H1 (cell line): ENCODE data around the gene MORF4L1. TPM values are rescaled to one million over a fixed set of nuclear protein-coding genes. Genes with fewer than 3 reads are reported as not detected.

ENCODE experiments used
- CREB1 ChIP-seq: IDR thresholded peaks from 2 replicates; pipeline ENCODE4 v1.6.1; 2012; ENCODE audit warnings: inconsistent platforms
- CTCF ChIP-seq, 3 experiments: IDR thresholded peaks; 1 replicate in 2 of 3; 2 replicates in 1 of 3; pipeline versions ENCODE4 v1.5.1 to v1.6.1; 2011; ENCODE audit warnings: low read length in 3 of 3, mild to moderate bottlenecking in 3 of 3, inconsistent platforms in 2 of 3, low read depth in 1 of 3, moderate library complexity in 1 of 3; ENCODE audit not compliant: insufficient read depth in 1 of 3; ENCODE audit errors: control extremely low read depth in 1 of 3
- KDM4A ChIP-seq: IDR thresholded peaks from one replicate; pipeline ENCODE4 v1.7.1; 2012; ENCODE audit warnings: low read depth, mild to moderate bottlenecking, moderate library complexity, low read length, inconsistent platforms; ENCODE audit not compliant: severe bottlenecking
- POLR2AphosphoS5 ChIP-seq: IDR thresholded peaks from 2 replicates; pipeline ENCODE4 v1.6.1; 2011; ENCODE audit warnings: low read depth, low read length
- TBP ChIP-seq: IDR thresholded peaks from 2 replicates; pipeline ENCODE4 v1.6.1; 2011; ENCODE audit warnings: low read depth, low read length, improper control_type of control experiment
- TCF12 ChIP-seq: IDR thresholded peaks from 2 replicates; pipeline ENCODE4 v1.6.1; 2011; ENCODE audit warnings: low read depth, mild to moderate bottlenecking, low read length
- YY1 ChIP-seq: IDR thresholded peaks from 2 replicates; pipeline ENCODE4 v1.6.1; 2011; ENCODE audit warnings: low read depth, mild to moderate bottlenecking, low read length
- polyA plus RNA-seq, 7 experiments: library from polyadenylated mRNA; depleted of rRNA in 3 of 7; stranded (reverse) in 5 of 7; unstranded in 2 of 7; fragments of >200 nt in 5 of 7; fragments of 200-250 nt in 2 of 7; gene quantifications; 1 replicate in 5 of 7; 2 replicates in 1 of 7; 4 replicates in 1 of 7; pipeline versions ENCODE4 v1.2.1 to v1.2.3, GENCODE V29; 2011 to 2013; ENCODE audit warnings: missing spikeins in 2 of 7, mixed read lengths in 2 of 7
- total RNA-seq: library from RNA; stranded (reverse); fragmentation: NEBNext Ultra II Directional; extraction: Animal tissue kit (Norgen Biotek cat#: 25700); gene quantifications from 2 replicates; pipeline ENCODE4 v1.2.1, GENCODE V29; 2021

The MORF4L1 gene
- total and polyA plus RNA-seq, 2 of the 8 experiments (the other 6 are each of a cell fraction or from before 2014, with no cell fraction given) = 260 to 533 TPM

- no peak for TF ChIP-seq TBP
- TF ChIP-seq POLR2AphosphoS5 = no peak
- no peak for TF ChIP-seq CREB1
- TF ChIP-seq CTCF (IDR thresholded peaks at IDR 0.05; ENCODE audit: control extremely low read depth in 1 of 3, insufficient read depth in 1 of 3, low read depth in 1 of 3, low read length in 3 of 3) = no peak
- no peak for TF ChIP-seq YY1
- no peak for TF ChIP-seq TCF12
- no peak for TF ChIP-seq KDM4A
Observed at GRCh38 chr15:78923015-78923414, 50.3 kb downstream of the MORF4L1 start (continued).
